IMR-90 (cell line): ENCODE measurements around the gene OR4E2. TPM values are rescaled to one million over a fixed set of nuclear protein-coding genes. Genes with fewer than 3 reads are reported as not detected.

ENCODE experiments used
- ATAC-seq: fragments of 200-7000 bp; cut with Tn5 transposase; 2 replicates; pipeline ENCODE4 v1.9.1; 2020; ENCODE audit warnings: low read depth, mild to moderate bottlenecking, moderate library complexity
- BruUV-seq: library from RNA; stranded (reverse); fragments of 400-500 nt; replicated peaks from 2 replicates; lab custom pipeline; 2021; lab: Mats Ljungman, UMichigan
- CTCF ChIA-PET: fragments of 300-600 bp; formaldehyde crosslinking; extraction: SDS; loops from one replicate; lab custom pipeline; 2021; ENCODE audit warnings: antibody characterized with exemption; lab: Yijun Ruan, JAX
- POLR2A ChIA-PET: fragments of 300-600 bp; sonication (Branson Sonifier 250); formaldehyde crosslinking; loops from one replicate; lab custom pipeline; 2022; ENCODE audit warnings: antibody characterized with exemption; ENCODE audit not compliant: unreplicated experiment; lab: Charles Lee
- DNase-seq: peaks from one replicate; pipeline ENCODE4 v3.0.0; 2013
- H2AFZ ChIP-seq: replicated peaks from 2 replicates; pipeline ENCODE3; 2013; ENCODE audit warnings: low read length, mild to moderate bottlenecking; ENCODE audit not compliant: poor library complexity
- H2AK5ac ChIP-seq: 2 replicates; pipeline ENCODE4 v1.6.1; 2013; ENCODE audit warnings: low read depth, low read length, inconsistent platforms
- H2AK9ac ChIP-seq: replicated peaks from 2 replicates; pipeline ENCODE3; 2013; ENCODE audit warnings: mild to moderate bottlenecking, low read depth, low read length, moderate library complexity; ENCODE audit not compliant: poor library complexity
- H2BK120ac ChIP-seq: 2 replicates; pipeline ENCODE4 v1.6.1; 2013; ENCODE audit warnings: low read depth, low read length, inconsistent platforms
- H2BK15ac ChIP-seq: 3 replicates; pipeline ENCODE4 v1.6.1; 2013; ENCODE audit warnings: low read depth, low read length, inconsistent platforms
- H2BK20ac ChIP-seq: 2 replicates; pipeline ENCODE4 v1.6.1; 2013; ENCODE audit warnings: low read depth, mild to moderate bottlenecking, inconsistent platforms, low read length, moderate library complexity
- H2BK5ac ChIP-seq: 2 replicates; pipeline ENCODE4 v1.6.1; 2013; ENCODE audit warnings: mild to moderate bottlenecking, low read depth, low read length, inconsistent platforms; ENCODE audit not compliant: poor library complexity, severe bottlenecking
- H3K14ac ChIP-seq: replicated peaks from 2 replicates; pipeline ENCODE4 v1.6.1; 2013; ENCODE audit warnings: low read depth, low read length, inconsistent platforms
- H3K18ac ChIP-seq: 2 replicates; pipeline ENCODE4 v1.6.1; 2013; ENCODE audit warnings: low read depth, low read length, control low read depth
- H3K23ac ChIP-seq: 2 replicates; pipeline ENCODE4 v1.6.1; 2013; ENCODE audit warnings: low read depth, low read length, inconsistent platforms
- H3K27ac ChIP-seq: 2 replicates; pipeline ENCODE4 v1.5.1; 2013; ENCODE audit warnings: mild to moderate bottlenecking, control low read depth, low read length; ENCODE audit not compliant: insufficient read depth
- H3K27me3 ChIP-seq: 2 replicates; pipeline ENCODE4 v1.6.1; 2013; ENCODE audit warnings: low read length; ENCODE audit not compliant: control insufficient read depth, insufficient read depth
- H3K36me3 ChIP-seq: 2 replicates; pipeline ENCODE4 v1.6.1; 2013; ENCODE audit warnings: low read length, mixed read lengths; ENCODE audit not compliant: control insufficient read depth, insufficient read depth
- H3K4ac ChIP-seq: 2 replicates; pipeline ENCODE4 v1.6.1; 2013; ENCODE audit warnings: low read depth, low read length, inconsistent platforms
- H3K4me1 ChIP-seq: 2 replicates; pipeline ENCODE4 v1.6.1; 2013; ENCODE audit warnings: low read length, mixed read lengths; ENCODE audit not compliant: control insufficient read depth, insufficient read depth
- H3K4me2 ChIP-seq: 2 replicates; pipeline ENCODE4 v1.6.1; 2013; ENCODE audit warnings: low read depth, mild to moderate bottlenecking, control low read depth, low read length, moderate library complexity
- H3K4me3 ChIP-seq: 2 replicates; pipeline ENCODE4 v1.5.1; 2013; ENCODE audit warnings: low read depth, mild to moderate bottlenecking, control low read depth, low read length, moderate library complexity; ENCODE audit not compliant: insufficient read depth
- H3K56ac ChIP-seq: 2 replicates; pipeline ENCODE4 v1.6.1; 2013; ENCODE audit warnings: low read length, inconsistent platforms; ENCODE audit not compliant: insufficient read depth; ENCODE audit errors: extremely low read depth
- H3K79me1 ChIP-seq, 2 experiments: 2 replicates each; pipeline ENCODE4 v1.6.1; 2013; ENCODE audit warnings: low read length in 2 of 2, inconsistent platforms in 1 of 2, low read depth in 1 of 2
- H3K9ac ChIP-seq: 2 replicates; pipeline ENCODE4 v1.6.1; 2013; ENCODE audit warnings: low read depth, low read length, control low read depth
- H3K9me1 ChIP-seq: 2 replicates; pipeline ENCODE4 v1.6.1; 2013; ENCODE audit warnings: low read length, inconsistent platforms; ENCODE audit not compliant: insufficient read depth
- H3K9me3 ChIP-seq: 2 replicates; pipeline ENCODE4 v1.6.1; 2013; ENCODE audit warnings: low read length; ENCODE audit not compliant: control insufficient read depth, insufficient read depth
- H4K20me1 ChIP-seq: 2 replicates; pipeline ENCODE4 v1.6.1; 2013; ENCODE audit warnings: low read length, inconsistent platforms; ENCODE audit not compliant: insufficient read depth
- H4K5ac ChIP-seq: 2 replicates; pipeline ENCODE4 v1.6.1; 2013; ENCODE audit warnings: mild to moderate bottlenecking, low read depth, low read length, control low read depth
- H4K8ac ChIP-seq, 2 experiments: 2 replicates each; pipeline ENCODE4 v1.6.1; 2013; ENCODE audit warnings: low read depth in 2 of 2, low read length in 2 of 2, control low read depth in 1 of 2, inconsistent platforms in 1 of 2
- H4K91ac ChIP-seq: 2 replicates; pipeline ENCODE4 v1.6.1; 2013; ENCODE audit warnings: low read depth, low read length, inconsistent platforms; ENCODE audit not compliant: insufficient read depth
- MAFK ChIP-seq: IDR thresholded peaks from 2 replicates; pipeline ENCODE4 v1.6.1; 2012; ENCODE audit warnings: low read depth, low read length, improper control_type of control experiment
- USF2 ChIP-seq: fragments of 150-350 bp; IDR thresholded peaks from 2 replicates; pipeline ENCODE4 v1.6.1; 2017; ENCODE audit warnings: mild to moderate bottlenecking, antibody characterized with exemption, low read length, low read depth
- WGBS, 2 experiments: methylation state at CpG; one replicate each; pipeline versions ENCODE4 v1.1.5 to v1.1.7; 2013; ENCODE audit warnings: missing lambda C conversion rate in 2 of 2; ENCODE audit not compliant: insufficient read length in 1 of 2; ENCODE audit errors: extremely low coverage in 2 of 2; 5-methylcytosine and 5-hydroxymethylcytosine counted together
- dilution Hi-C: fragments of 300-500 bp; cut with HindIII; formaldehyde crosslinking; loops from one replicate; pipeline ENCODE4 v1.14.3; 2018; ENCODE audit warnings: low sequenced_read_pairs; ENCODE audit not compliant: unreplicated experiment
- in situ Hi-C: fragments of 300-500 bp; cut with MboI; formaldehyde crosslinking; loops from 3 replicates; pipeline ENCODE4 v1.14.3; 2019; ENCODE audit warnings: low sequenced_read_pairs, inconsistent platforms, mixed read lengths
- intact Hi-C: fragments of 100-400 bp; cut with micrococcal nuclease; formaldehyde crosslinking; loops from 2 replicates; pipeline ENCODE4 v1.10.0; 2022
- polyA plus RNA-seq, 3 experiments: library from polyadenylated mRNA; depleted of rRNA; stranded (reverse); fragments of >200 nt; gene quantifications; 2 replicates each; pipeline ENCODE4 v1.2.3, GENCODE V29; 2012; ENCODE audit warnings: low replicate concordance in 1 of 3
- total RNA-seq: library from RNA; depleted of rRNA; stranded (reverse); fragments of >200 nt; gene quantifications from 2 replicates; pipeline ENCODE4 v1.2.3, GENCODE V29; 2012

The OR4E2 gene
- total and polyA plus RNA-seq, 2 of the 4 experiments (the other 2 are of a cell fraction) = not detected

- Histone ChIP-seq H2BK15ac (no peak overlapping the region), H2BK20ac (no peak overlapping the region), H2AFZ (no peak overlapping the region), H3K36me3 (no peaks in the 10 kb centered on the region), H2BK120ac (no peak overlapping the region), H2AK5ac (no peak overlapping the region), H3K4ac (no peak overlapping the region), H3K4me3 (no peak overlapping the region), H3K79me1 (no peaks in the 10 kb centered on the region), H3K9ac (no peak overlapping the region), H3K56ac (no peak overlapping the region), H2BK5ac (no peak overlapping the region), H2AK9ac (no peak overlapping the region), H4K20me1 (no peaks in the 10 kb centered on the region), H4K8ac (no peak overlapping the region), H3K9me3 (no peaks in the 10 kb centered on the region), H3K27me3 (no peaks in the 10 kb centered on the region), H3K18ac (no peak overlapping the region), H4K5ac (no peak overlapping the region), H4K91ac (no peak overlapping the region), H3K4me2 (no peak overlapping the region), H3K4me1 (no peaks in the 10 kb centered on the region), H3K23ac (no peak overlapping the region), H3K14ac (no peak overlapping the region), H3K27ac (no peak overlapping the region), H3K9me1 (no peaks in the 10 kb centered on the region)
- CTCF ChIA-PET = no interaction called here
- dilution Hi-C loops = no loop called here
- POLR2A ChIA-PET = no interaction called here
- WGBS, 2 experiments = no CpG with 5 or more reads among the region's 4 CpGs
- BruUV-seq = no TSS peak
- intact Hi-C loops = no loop called here
- no peak for ATAC-seq
- DNase-seq = no peak
- TF ChIP-seq MAFK (peak; percentile 69), USF2 (no peak)
- in situ Hi-C loops = no loop called here
Observed at GRCh38 chr14:21675566-21675965, 21.9 kb downstream of the OR4E2 start.
